Stimulated activated CD4-positive, alpha-beta T cell treated with anti-CD3 and anti-CD28 coated beads, Interleukin-1b, Interleukin-23, amount 100 ng/mL, for 48 hours (primary cell): ENCODE results near the gene VPS13A.

Experiments used
- DNase-seq: peaks from one replicate; pipeline ENCODE4 v3.0.0-alpha.2; 2020

VPS13A gene

GRCh38 chr9:77177143-77177893, at the start of gene VPS13A:
Gene VPS13A (plus strand): TSS chr9:77177534. CDS start chr9:77177705, 171 bp downstream.
- peak; percentile 95 for DNase-seq

GRCh38 chr9:77128125-77128789, 49.1 kb upstream of the VPS13A start:
- DNase-seq = no peak

GRCh38 chr9:77131399-77131798, 45.9 kb upstream of the VPS13A start:
- DNase-seq = no peak

GRCh38 chr9:77133011-77133410, 44.3 kb upstream of the VPS13A start:
- DNase-seq = no peak

- DNase-seq = no peak
Measured at GRCh38 chr9:77142366-77142765, 35.0 kb upstream of the VPS13A start.

- DNase-seq = no peak
Measured at GRCh38 chr9:77149879-77150278, 27.5 kb upstream of the VPS13A start.

- no peak for DNase-seq
Measured at GRCh38 chr9:77152289-77152688, 25.0 kb upstream of the VPS13A start.

GRCh38 chr9:77156646-77157371, 20.5 kb upstream of the VPS13A start:
- no peak for DNase-seq

- no peak for DNase-seq
Measured at GRCh38 chr9:77158772-77159513, 18.4 kb upstream of the VPS13A start.

- no peak for DNase-seq
Measured at GRCh38 chr9:77161191-77161590, 16.1 kb upstream of the VPS13A start.

- DNase-seq = no peak
Measured at GRCh38 chr9:77161966-77162365, 15.4 kb upstream of the VPS13A start.

GRCh38 chr9:77162366-77162765, 15.0 kb upstream of the VPS13A start:
- no peak for DNase-seq

- no peak for DNase-seq
Measured at GRCh38 chr9:77163884-77164283, 13.4 kb upstream of the VPS13A start.

- DNase-seq = no peak
Measured at GRCh38 chr9:77166193-77166592, 11.1 kb upstream of the VPS13A start.

GRCh38 chr9:77170991-77171699, 6.2 kb upstream of the VPS13A start:
- no peak for DNase-seq

- DNase-seq = no peak
Measured at GRCh38 chr9:77175151-77175550, 2.2 kb upstream of the VPS13A start.

- no peak for DNase-seq
Measured at GRCh38 chr9:77176106-77176505, 1.2 kb upstream of the VPS13A start.

GRCh38 chr9:77176686-77177142, 620 bp upstream of the VPS13A start:
- DNase-seq = no peak

- peak; percentile 48 for DNase-seq
Measured at GRCh38 chr9:77177894-77178794, 810 bp downstream of the VPS13A start.

GRCh38 chr9:77180056-77180455, 2.7 kb downstream of the VPS13A start:
- DNase-seq = no peak

- no peak for DNase-seq
Measured at GRCh38 chr9:77183581-77183980, 6.2 kb downstream of the VPS13A start.
